D341Med (cell line): ENCODE data around the gene CEP57L1.
A peak's percentile ranks its signal among the peaks of the same experiment; 100 is the strongest.
"Not testable (repeated sequence)": the region's sequence is repeated elsewhere in the genome, so short reads cannot be mapped to it uniquely, and the experiment has no call there.

Experiments
- DNase-seq: peaks from one replicate; pipeline ENCODE4 v3.0.0; 2012; ENCODE audit warnings: low spot score

Gene CEP57L1

GRCh38 chr6:109105681-109106080 lies 10.4 kb downstream of the CEP57L1 start:
- DNase-seq: no peak

DNA sequence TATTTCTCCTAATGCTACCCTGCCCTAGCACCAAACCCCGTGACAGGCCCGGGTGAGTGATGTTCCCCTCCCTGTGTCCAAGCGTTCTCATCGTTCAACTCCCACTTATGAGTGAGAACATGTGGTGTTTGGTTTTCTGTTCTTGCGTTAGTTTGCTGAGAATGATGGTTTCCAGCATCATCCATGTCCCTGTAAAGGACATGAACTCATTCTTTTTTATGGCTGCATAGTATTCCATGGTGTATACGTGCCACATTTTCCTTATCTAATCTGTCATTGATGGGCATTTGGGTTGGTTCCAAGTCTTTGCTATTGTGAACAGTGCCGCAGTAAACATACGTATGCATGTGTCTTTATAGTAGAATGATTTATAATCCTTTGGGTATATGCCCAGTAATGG lies 14.4 kb downstream of the CEP57L1 start:
- not testable (repeated sequence) for DNase-seq

- DNase-seq: not testable (repeated sequence)
Measured at GRCh38 chr6:109112663-109113062, 17.4 kb downstream of the CEP57L1 start.

DNA sequence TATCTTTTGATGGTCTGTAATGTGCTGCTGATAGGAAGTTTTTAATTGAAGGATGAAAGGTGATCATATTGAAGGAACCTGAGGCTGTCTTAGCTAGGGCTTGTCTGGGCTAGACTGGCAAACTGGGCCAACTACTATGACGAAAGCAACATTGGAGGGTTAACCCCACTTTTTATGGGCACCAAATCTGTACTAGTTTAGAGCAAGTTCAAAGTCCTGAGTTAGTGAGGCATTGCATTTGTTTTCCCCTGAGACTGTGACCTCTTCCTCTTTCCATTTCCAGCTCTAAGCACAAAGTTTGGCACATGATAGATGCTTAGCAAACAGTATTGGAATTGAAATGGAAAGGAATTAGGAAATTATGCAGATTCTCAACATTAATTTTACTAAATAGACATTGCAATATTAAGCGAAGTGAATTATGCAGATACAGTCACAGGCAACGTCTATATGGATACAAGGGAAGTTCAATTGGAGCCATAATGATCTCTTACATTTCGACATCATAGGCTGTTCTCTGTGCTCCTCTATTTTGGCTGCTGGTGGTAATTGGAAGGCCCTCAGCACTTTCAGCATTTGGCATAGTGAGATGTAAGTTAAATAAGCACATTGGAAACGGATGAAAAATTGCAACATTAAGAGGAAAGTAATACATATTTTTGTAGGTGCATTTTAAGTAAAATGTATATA lies 22.2 kb downstream of the CEP57L1 start:
- DNase-seq: no peak

DNA sequence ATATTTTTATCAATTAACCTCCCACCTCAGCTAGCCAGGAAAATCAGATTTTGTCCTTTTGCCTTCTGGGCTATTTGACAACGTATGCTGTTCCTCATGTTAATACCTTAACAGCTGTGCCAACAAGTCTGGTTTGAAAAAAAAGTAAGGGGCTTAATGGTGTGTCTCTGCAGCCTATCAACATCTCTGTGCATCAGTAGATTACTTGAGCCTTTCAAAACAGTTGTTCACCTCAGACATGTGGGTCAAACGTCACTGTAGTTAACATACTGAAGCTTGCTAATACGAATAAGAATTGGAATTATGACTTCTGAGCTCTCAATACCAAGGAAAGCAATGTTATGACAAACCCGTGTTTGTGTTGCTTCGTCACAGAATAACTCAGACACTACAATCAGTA lies 23.0 kb downstream of the CEP57L1 start:
- DNase-seq: peak; percentile 44

DNA sequence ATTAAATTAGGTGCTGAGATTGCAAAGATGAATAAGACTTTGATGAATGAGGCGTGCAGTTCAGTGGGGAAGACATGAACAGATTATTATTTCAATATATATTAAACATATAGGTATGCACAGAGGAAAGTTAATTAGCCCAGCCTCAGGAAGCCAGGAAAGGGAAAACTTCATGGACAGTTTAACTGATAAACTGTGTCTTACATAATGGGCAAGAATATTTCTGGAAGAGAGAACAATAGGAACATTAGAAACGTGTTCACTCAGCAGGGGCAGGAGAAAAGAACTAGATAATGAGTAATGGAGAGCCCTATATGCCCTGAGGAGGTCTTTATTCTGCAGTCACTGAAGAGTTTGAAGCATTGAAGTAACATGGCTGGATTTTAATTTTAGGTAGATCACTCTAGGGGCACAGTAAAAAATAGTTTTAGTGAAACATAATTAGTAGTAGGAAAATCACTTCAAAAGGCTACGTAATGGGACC lies 23.6 kb downstream of the CEP57L1 start:
- no peak for DNase-seq

DNA sequence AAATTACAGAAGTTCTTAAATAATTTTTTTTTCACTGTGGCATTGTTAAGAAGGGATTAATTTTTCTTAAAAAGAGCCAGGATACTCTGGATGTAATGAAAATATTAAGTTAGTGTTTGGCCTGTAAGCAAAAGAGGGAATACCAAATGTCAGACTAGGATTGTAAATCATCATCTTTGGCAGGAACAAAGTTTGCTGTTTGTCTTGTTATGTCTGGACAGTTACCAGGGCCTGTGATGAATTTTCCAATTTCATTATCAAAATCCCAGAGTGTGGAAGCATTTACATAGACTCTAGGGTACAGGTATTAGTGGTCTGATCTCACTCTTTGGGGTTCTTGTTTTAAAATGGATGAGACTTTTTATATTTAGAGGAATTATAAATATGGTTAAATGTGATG lies 26.1 kb downstream of the CEP57L1 start:
- no peak for DNase-seq

DNA sequence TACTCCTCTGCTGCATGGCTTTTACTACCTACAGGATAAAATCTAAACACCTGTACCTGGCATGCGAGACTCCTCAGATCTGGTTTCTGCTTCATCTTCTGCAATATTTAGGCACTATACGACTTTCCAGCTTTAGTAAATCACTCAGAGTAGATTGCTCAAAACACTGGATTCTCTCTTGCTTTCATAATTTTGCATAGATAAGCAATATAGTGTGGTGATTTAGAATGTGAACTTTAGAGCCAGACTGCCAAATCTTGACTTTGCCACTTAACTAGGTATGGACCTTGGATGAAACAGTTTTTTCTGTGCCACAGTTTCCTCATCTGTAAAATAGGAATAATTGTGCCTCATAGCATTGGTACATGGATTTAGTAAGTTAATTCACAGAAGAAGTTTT lies 28.9 kb downstream of the CEP57L1 start:
- no peak for DNase-seq

- no peak for DNase-seq
Measured at GRCh38 chr6:109125504-109125903, 30.2 kb downstream of the CEP57L1 start.

DNA sequence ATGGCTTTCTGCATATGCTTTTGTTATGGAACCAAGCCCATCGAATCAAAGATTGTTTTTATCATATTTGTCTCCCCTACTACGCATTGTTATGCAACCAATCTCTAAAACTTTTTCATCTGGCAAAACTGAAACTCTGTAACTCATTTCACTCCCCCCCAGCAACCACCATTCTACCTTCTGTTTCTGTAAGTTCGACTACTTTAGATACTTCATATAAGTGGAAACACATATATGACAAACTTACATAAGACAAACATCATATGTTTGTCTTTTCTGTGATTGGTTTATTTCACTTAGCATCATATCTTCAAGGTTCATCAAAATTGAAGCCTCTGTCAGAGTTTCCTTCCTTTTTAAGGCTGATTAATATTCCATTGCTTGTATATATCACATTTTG lies 34.8 kb downstream of the CEP57L1 start:
- DNase-seq: no peak

DNA sequence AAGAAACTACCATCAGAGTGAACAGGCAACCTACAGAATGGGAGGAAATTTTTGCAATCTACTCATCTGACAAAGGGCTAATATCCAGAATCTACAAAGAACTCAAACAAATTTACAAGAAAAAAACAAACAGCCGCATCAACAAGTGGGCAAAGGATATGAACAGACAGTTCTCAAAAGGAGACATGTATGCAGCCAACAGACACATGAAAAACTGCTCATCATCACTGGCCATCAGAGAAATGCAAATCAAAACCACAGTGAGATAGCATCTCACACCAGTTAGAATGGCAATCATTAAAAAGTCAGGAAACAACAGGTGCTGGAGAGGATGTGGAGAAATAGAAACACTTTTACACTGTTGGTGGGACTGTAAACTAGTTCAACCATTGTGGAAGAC lies 40.3 kb downstream of the CEP57L1 start:
- DNase-seq: not testable (repeated sequence)

DNA sequence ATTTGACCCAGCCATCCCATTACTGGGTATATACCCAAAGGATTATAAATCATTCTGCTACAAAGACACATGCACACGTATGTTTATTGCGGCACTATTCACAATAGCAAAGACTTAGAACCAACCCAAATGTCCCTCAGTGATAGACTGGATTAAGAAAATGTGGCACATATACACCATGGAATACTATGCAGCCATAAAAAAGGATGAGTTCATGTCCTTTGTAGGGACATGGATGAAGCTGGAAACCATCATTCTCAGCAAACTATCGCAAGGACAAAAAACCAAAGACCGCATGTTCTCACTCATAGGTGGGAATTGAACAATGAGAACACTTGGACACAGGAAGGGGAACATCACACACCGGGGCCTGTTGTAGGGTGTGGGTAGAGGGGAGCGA lies 40.7 kb downstream of the CEP57L1 start:
- DNase-seq: not testable (repeated sequence)

GRCh38 chr6:109136530-109136929 lies 41.2 kb downstream of the CEP57L1 start:
- DNase-seq: not testable (repeated sequence)

- no peak for DNase-seq
Measured at GRCh38 chr6:109139109-109139508, 43.8 kb downstream of the CEP57L1 start.

DNA sequence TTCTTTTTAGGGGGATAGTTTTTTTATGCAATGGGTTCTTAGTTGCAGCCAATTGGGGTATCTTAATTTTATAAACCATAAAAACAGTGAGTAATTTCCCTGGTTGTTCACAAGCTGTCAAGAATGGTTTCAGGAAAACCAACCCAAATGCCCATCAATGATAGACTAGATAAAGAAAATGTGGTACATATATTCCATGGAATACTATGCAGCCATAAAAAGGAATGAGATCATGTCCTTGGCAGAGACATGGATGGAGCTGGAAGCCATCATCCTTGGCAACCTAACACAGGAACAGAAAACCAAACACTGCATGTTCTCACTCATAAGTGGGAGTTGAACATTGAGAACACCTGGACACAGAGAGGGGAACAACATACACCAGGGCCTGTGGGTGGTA lies 46.8 kb downstream of the CEP57L1 start:
- not testable (repeated sequence) for DNase-seq

DNA sequence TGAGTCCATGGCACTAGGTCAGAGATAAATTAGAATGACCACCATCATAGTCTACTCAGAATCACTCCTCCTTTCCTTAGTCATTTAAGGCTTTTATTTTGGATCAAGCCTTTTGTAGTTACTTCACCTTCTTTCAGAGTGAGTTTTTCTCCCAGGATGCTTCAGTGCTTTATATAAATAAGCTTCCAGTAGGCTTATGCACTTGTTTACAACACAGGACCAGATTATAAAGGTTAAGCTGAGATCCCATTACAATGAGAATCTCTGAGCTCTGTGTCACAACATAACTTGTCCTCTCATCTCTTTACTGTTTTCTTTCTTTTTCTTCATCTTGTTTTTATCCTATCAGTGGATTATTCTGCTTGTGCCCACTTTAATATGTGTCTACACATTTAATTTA lies 47.9 kb downstream of the CEP57L1 start:
- DNase-seq: peak; percentile 24

GRCh38 chr6:109148251-109148650 lies 52.9 kb downstream of the CEP57L1 start:
- DNase-seq: not testable (repeated sequence)

GRCh38 chr6:109148716-109149115 lies 53.4 kb downstream of the CEP57L1 start:
- not testable (repeated sequence) for DNase-seq

DNA sequence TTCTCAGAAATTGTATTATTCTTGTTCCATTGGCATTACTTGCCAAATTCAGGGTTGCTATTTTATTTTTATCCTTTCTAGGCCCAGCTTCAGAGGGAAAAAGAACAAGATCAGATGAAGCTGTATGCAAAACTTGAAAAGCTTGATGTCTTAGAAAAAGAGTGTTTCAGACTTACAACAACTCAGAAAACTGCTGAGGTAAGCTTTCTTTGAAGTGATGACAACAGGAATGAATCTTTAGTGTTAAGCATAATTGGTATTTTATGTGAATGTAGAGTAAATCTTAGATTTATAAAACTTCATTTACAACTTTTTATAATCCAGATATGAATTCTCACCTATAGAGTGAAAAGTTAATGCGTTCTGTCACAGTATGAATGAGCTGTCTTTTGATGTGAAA lies 58.4 kb downstream of the CEP57L1 start:
- no peak for DNase-seq

DNA sequence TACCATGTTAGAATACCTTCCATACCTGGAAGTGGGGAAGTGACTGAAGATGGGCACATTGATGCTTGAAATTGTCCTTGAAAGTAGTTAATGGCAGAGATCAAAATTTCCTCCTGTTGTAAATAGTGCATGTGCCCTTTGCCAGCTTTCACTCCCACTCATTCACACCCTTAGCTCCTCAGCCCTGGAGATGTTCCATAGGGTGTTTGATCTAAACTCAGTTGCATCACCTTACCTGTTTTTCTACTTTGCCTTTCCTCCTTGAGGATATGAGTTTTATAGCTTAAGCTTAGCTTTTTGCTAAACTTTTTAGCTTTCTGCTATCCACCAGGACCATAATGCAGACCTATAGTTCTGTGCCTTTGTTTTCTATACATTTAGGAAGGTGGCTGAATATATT lies 69.0 kb downstream of the CEP57L1 start:
- no peak for DNase-seq

- no peak for DNase-seq
Measured at GRCh38 chr6:109165392-109165974, 70.2 kb downstream of the CEP57L1 start.

DNA sequence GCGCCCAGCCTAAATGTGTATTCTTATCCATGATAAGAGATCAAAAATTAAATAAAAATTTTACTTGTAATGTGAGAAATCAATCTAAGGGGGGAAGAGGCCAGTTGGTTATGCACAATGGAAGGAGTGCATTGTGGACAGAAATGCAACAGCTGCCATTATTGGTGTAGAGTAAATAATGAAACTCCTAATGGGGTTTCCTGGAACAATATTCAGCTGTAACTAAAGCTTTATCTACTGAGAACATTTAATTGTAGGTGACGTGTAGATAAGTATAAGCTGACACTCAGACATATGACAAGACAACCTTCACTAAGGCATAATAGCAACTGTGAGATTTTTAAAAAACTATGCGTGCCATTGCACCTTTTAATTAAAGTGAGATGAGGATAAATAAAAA lies 71.4 kb downstream of the CEP57L1 start:
- no peak for DNase-seq

DNA sequence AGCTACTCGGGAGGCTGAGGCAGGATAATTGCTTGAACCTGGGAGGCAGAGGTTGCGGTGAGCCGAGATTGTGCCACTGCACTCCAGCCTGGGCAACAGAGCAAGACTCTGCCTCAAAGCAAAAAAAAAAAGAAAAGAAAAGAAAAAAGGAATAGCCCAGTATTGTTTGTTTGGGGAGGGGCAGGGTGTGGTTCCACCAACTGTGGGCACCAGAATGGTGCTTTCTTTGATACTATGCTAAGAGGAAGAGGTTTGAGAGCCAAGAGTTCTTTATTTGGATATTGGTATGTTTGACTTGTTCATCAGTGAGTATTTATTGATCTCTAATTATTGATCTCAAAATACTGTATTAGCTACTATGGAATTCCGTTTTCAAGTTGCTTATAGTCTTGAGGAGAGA lies 72.3 kb downstream of the CEP57L1 start:
- DNase-seq: no peak

GRCh38 chr6:109170333-109170732 lies 75.0 kb downstream of the CEP57L1 start:
- no peak for DNase-seq
